ENCODE results near the gene AEBP1.
A peak's percentile ranks its signal among the peaks of the same experiment; 100 is the strongest.

The AEBP1 gene

GRCh38 chr7:44103923-44104859, at the start of gene AEBP1:
Gene AEBP1 (plus strand): TSS chr7:44104345. CDS start chr7:44104666, 321 bp downstream.
- DNase-seq (ENCODE audit: low spot score) = no peak

- no peak for DNase-seq (ENCODE audit: low spot score)
These were observed 47.5 kb upstream of the AEBP1 start for GRCh38 chr7:44056681-44057080.

- DNase-seq (ENCODE audit: low spot score) = no peak
These were observed 46.8 kb upstream of the AEBP1 start for GRCh38 chr7:44057181-44057848.

- no peak for DNase-seq (ENCODE audit: low spot score)
These were observed 46.0 kb upstream of the AEBP1 start for GRCh38 chr7:44057849-44058758.

- DNase-seq (ENCODE audit: low spot score) = no peak
These were observed 45.4 kb upstream of the AEBP1 start for GRCh38 chr7:44058759-44059218.

- no peak for DNase-seq (ENCODE audit: low spot score)
These were observed 44.7 kb upstream of the AEBP1 start for GRCh38 chr7:44059219-44060090.

GRCh38 chr7:44060091-44060947, 43.8 kb upstream of the AEBP1 start:
- DNase-seq (ENCODE audit: low spot score) = no peak

- DNase-seq (ENCODE audit: low spot score) = no peak
These were observed 43.0 kb upstream of the AEBP1 start for GRCh38 chr7:44060948-44061644.

- no peak for DNase-seq (ENCODE audit: low spot score)
These were observed 42.4 kb upstream of the AEBP1 start for GRCh38 chr7:44061645-44062179.

GRCh38 chr7:44062180-44062902, 41.8 kb upstream of the AEBP1 start:
- no peak for DNase-seq (ENCODE audit: low spot score)

GRCh38 chr7:44062903-44063295, 41.2 kb upstream of the AEBP1 start:
- no peak for DNase-seq (ENCODE audit: low spot score)

- DNase-seq (ENCODE audit: low spot score) = no peak
These were observed 40.6 kb upstream of the AEBP1 start for GRCh38 chr7:44063547-44063893.

- DNase-seq (ENCODE audit: low spot score) = no peak
These were observed 40.1 kb upstream of the AEBP1 start for GRCh38 chr7:44063894-44064651.

- no peak for DNase-seq (ENCODE audit: low spot score)
These were observed 39.2 kb upstream of the AEBP1 start for GRCh38 chr7:44064791-44065430.

- peak; percentile 31 for DNase-seq (ENCODE audit: low spot score)
These were observed 38.6 kb upstream of the AEBP1 start, which contains the start of gene PGAM2 for GRCh38 chr7:44065431-44066110. Gene PGAM2 (minus strand): TSS chr7:44065567. CDS start chr7:44065529, 38 bp downstream.

GRCh38 chr7:44066111-44066460, 38.1 kb upstream of the AEBP1 start:
- no peak for DNase-seq (ENCODE audit: low spot score)

All from putamen (tissue), 1 donor.